Peyer's patch (tissue), 4 donors: Measurements from ENCODE around the gene ZNF580.

ENCODE experiments used
- CTCF ChIP-seq, 6 experiments: fragments of 450-650 bp in 4 of 6; fragments of 200-600 bp in 2 of 6; sonication (generic) in 1 of 6; IDR thresholded peaks; one replicate each; pipeline ENCODE4 v1.5.1; 2017 to 2019; ENCODE audit warnings: antibody characterized with exemption in 6 of 6, mild to moderate bottlenecking in 3 of 6, moderate library complexity in 1 of 6
- POLR2A ChIP-seq, 2 donors: fragments of 450-650 bp; IDR thresholded peaks; one replicate each; pipeline ENCODE4 v1.5.1; 2017; ENCODE audit warnings: antibody characterized with exemption in 2 of 2, mild to moderate bottlenecking in 2 of 2, moderate library complexity in 2 of 2

DNA sequence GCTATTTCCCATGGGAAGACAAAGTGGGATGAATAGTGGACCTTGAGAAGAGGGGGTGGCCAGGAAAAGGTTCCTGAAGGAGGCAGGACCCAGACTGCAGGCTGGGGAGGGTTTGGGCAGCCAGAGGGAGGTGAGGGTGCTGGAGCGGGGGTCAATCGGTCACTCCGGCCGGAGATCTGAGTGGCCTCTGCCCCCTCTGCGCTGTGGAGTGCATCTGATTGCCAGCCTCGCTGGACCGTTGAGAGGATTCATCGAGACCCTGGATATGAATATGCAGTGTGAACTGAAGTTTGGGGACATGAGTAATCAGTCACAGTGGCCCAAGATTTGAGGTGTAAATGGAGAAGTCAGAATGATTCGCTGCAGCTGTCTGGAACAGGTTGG, 5.5 kb upstream of the ZNF580 start:
- no peak for TF ChIP-seq CTCF (IDR thresholded peaks at IDR 0.05)
- no peak for TF ChIP-seq POLR2A (IDR thresholded peaks at IDR 0.05)
